Liver (tissue), 3 donors: ENCODE data around the gene JMJD7.

Source experiments
- RXRA ChIP-seq, 2 donors: IDR thresholded peaks; 2 replicates each; pipeline ENCODE4 v1.6.1; 2017 to 2018; ENCODE audit warnings: antibody characterized with exemption in 2 of 2, mild to moderate bottlenecking in 1 of 2
- TAF1 ChIP-seq: conservative IDR thresholded peaks from 2 replicates; pipeline ENCODE4 v1.6.1; 2016; ENCODE audit warnings: antibody characterized with exemption, mild to moderate bottlenecking
- YY1 ChIP-seq: IDR thresholded peaks from 2 replicates; pipeline ENCODE4 v1.6.1; 2016; ENCODE audit warnings: antibody characterized with exemption, mild to moderate bottlenecking
- TF ChIP-seq, protein P1 (sequence below): fragments of 150-350 bp; IDR thresholded peaks from 2 replicates; pipeline ENCODE4 v1.5.1; 2017; ENCODE audit warnings: improper control_type of control experiment, low read depth, low read length; ENCODE audit not compliant: missing input control
- donor health status: healthy.
- donor health status: healthy.

DNA sequence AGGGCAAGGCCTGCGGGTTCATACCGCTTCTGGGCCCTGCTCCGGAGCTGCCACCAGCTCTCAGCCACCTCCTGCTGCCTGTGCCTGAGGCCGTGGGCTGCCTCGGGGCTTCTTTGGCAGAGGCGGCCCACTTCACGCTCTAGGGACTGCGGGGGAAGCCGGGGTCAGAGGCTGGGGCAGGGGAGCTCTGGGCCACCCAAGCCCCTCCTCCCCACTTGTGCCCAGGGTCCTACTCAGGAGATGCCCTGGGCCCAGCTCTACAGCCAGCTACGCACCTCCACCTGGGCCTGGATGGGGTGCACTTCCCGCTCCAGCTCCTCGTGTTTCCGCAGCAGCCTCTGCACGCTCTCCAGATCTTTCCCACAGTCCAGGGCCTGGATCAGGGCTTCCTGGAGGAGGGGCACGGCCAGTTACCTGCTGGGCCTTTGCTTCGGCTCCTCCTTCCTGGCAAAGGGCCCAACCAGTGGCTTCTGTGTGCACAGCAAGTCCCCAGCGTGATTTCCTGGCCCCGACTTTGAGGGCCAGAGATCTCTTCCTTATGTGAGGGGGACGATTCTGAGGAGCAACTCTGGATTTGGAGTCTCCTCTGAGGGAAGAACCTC is 34.7 kb downstream of the JMJD7 start:
- TF ChIP-seq TAF1 (no peak), RXRA (IDR thresholded peaks at IDR 0.05) (no peak), YY1 (no peak)
- TF ChIP-seq, protein P1, sequence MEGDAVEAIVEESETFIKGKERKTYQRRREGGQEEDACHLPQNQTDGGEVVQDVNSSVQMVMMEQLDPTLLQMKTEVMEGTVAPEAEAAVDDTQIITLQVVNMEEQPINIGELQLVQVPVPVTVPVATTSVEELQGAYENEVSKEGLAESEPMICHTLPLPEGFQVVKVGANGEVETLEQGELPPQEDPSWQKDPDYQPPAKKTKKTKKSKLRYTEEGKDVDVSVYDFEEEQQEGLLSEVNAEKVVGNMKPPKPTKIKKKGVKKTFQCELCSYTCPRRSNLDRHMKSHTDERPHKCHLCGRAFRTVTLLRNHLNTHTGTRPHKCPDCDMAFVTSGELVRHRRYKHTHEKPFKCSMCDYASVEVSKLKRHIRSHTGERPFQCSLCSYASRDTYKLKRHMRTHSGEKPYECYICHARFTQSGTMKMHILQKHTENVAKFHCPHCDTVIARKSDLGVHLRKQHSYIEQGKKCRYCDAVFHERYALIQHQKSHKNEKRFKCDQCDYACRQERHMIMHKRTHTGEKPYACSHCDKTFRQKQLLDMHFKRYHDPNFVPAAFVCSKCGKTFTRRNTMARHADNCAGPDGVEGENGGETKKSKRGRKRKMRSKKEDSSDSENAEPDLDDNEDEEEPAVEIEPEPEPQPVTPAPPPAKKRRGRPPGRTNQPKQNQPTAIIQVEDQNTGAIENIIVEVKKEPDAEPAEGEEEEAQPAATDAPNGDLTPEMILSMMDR, result no peak
